ENCODE measurements around the gene ARSG. TPM values are rescaled to one million over a fixed set of nuclear protein-coding genes. Genes with fewer than 3 reads are reported as not detected.
A peak's percentile ranks its signal among the peaks of the same experiment; 100 is the strongest.

Gene ARSG
- total RNA-seq, 1 donor = 7.6 TPM

DNA sequence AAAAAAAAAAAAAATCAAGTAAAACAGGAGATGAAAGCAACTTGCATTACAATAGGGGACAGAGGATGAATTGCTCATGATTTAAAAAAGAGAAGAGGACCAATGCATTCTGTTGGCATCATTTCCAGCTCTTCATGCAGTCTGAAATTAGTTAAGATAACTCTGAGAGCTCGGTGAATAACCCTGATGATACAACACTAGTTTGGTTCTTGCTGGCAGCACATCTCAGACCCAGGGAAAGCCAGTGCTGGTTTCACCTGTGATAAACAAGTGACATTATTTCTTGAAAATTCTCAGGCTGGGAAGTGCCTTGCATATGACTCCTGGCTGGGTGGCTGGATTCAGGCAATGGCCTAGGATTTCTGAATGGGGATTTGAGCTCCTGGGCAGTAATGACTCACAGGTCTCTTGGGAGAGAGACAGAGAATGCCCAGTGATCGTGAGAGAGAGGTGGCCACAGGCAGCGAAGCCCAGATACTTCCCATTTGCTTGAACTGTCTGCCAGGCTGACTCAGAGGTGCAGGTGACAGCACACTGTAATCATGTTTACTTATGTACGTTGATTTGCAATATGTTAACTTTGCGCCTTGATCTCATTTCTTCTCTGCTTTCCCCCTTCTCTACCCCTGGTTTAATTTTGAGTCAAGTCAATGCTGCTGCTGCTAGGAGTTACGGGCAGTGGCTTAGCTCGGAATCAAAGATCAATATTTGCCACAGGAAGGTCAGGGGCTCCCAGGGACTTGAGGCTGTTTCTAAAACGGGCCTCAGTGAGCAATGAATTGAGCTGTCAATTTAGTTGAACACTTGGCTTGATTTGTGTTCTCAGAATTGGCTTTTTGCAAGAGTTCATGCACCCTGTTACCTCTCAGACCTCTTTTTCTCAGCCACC is 27.1 kb downstream of the ARSG start:
- Histone ChIP-seq H3K27me3 (ENCODE audit: insufficient read depth, low read length) (no peaks in the 10 kb centered on the region), H3K79me2 (ENCODE audit: insufficient read depth, low read length) (no peaks in the 10 kb centered on the region), H3K4me2 (ENCODE audit: insufficient read depth, low read length) (no peak overlapping the region), H3K4me1 (ENCODE audit: insufficient read depth, low read length) (peaks cover 9% of the 10 kb centered on the region), H2AFZ (ENCODE audit: low read length) (no peak overlapping the region), H3K27ac (ENCODE audit: low read depth, low read length) (peak overlapping the region; percentile 44), H3K4me3 (ENCODE audit: insufficient read depth, low read length) (no peak overlapping the region), H4K20me1 (ENCODE audit: insufficient read depth, low read length) (no peaks in the 10 kb centered on the region), H3K36me3 (ENCODE audit: insufficient read depth, low read length) (no peaks in the 10 kb centered on the region), H3K9me3 (ENCODE audit: low read depth, low read length) (no peaks in the 10 kb centered on the region)
- peak; percentile 85 for DNase-seq (ENCODE audit: insufficient read length, low spot score, missing footprints)
- TF ChIP-seq CTCF (IDR thresholded peaks at IDR 0.05; ENCODE audit: extremely low read depth, low read depth, low read length) = no peak

GRCh38 chr17:68319410-68320162 is 28.3 kb downstream of the ARSG start:
- H4K20me1 ChIP-seq (ENCODE audit: insufficient read depth, low read length) = no peaks in the 10 kb centered on the region
- no peak for DNase-seq (ENCODE audit: insufficient read length, low spot score, missing footprints)
- H3K27me3 ChIP-seq (ENCODE audit: insufficient read depth, low read length) = no peaks in the 10 kb centered on the region
- no peaks in the 10 kb centered on the region for H3K36me3 ChIP-seq (ENCODE audit: insufficient read depth, low read length)
- no peak overlapping the region for H2AFZ ChIP-seq (ENCODE audit: low read length)
- H3K79me2 ChIP-seq (ENCODE audit: insufficient read depth, low read length) = no peaks in the 10 kb centered on the region
- H3K4me1 ChIP-seq (ENCODE audit: insufficient read depth, low read length) = peaks cover 9% of the 10 kb centered on the region
- H3K4me2 ChIP-seq (ENCODE audit: insufficient read depth, low read length) = no peak overlapping the region
- H3K27ac ChIP-seq (ENCODE audit: low read depth, low read length) = no peak overlapping the region
- H3K4me3 ChIP-seq (ENCODE audit: insufficient read depth, low read length) = no peak overlapping the region
- H3K9me3 ChIP-seq (ENCODE audit: low read depth, low read length) = no peaks in the 10 kb centered on the region
- TF ChIP-seq CTCF (IDR thresholded peaks at IDR 0.05; ENCODE audit: extremely low read depth, low read depth, low read length) = no peak

DNA sequence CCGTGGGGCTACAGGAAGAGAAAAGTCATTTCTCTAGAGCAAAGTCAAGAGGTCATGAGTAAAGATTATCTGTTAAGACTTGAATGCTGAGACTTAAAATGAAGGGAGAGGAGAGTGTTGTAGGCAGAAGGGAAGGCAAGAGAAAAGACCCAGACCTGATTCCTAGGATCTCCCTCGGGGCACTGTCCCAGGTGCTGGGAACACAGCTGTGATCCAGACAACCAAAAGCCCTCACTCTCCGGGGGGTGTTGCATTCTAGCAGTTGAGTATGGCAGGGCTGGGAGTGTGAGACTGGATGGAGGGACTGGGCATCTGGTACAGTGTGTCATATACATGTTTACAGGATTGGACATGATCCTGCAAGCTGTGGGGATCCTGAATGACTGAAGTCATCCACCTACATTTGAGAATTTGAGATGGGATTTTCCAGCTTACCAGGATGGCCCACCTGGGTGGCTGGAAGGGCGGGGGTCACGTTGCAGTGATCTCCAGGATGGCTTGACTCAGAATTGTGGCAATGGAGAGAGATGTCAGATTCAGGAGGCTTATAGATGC is 29.1 kb downstream of the ARSG start:
- H3K27ac ChIP-seq (ENCODE audit: low read depth, low read length) = no peak overlapping the region
- no peaks in the 10 kb centered on the region for H3K27me3 ChIP-seq (ENCODE audit: insufficient read depth, low read length)
- no peaks in the 10 kb centered on the region for H3K79me2 ChIP-seq (ENCODE audit: insufficient read depth, low read length)
- no peak for TF ChIP-seq CTCF (IDR thresholded peaks at IDR 0.05; ENCODE audit: extremely low read depth, low read depth, low read length)
- no peak overlapping the region for H3K4me3 ChIP-seq (ENCODE audit: insufficient read depth, low read length)
- no peak overlapping the region for H2AFZ ChIP-seq (ENCODE audit: low read length)
- no peak overlapping the region for H3K4me2 ChIP-seq (ENCODE audit: insufficient read depth, low read length)
- peaks cover 9% of the 10 kb centered on the region for H3K4me1 ChIP-seq (ENCODE audit: insufficient read depth, low read length)
- H3K9me3 ChIP-seq (ENCODE audit: low read depth, low read length) = no peaks in the 10 kb centered on the region
- peak; percentile 41 for DNase-seq (ENCODE audit: insufficient read length, low spot score, missing footprints)
- no peaks in the 10 kb centered on the region for H4K20me1 ChIP-seq (ENCODE audit: insufficient read depth, low read length)
- H3K36me3 ChIP-seq (ENCODE audit: insufficient read depth, low read length) = no peaks in the 10 kb centered on the region
